Ascending aorta (tissue), 2 donors: ENCODE measurements around the gene RNF213. TPM values are rescaled to one million over a fixed set of nuclear protein-coding genes. Genes with fewer than 3 reads are reported as not detected.

Source experiments
- DNase-seq, 2 donors: peaks; one replicate each; pipeline ENCODE4 v3.0.0-alpha.2; 2019; ENCODE audit warnings: low spot score in 2 of 2
- H3K27ac ChIP-seq, 2 donors: fragments of 200-600 bp; sonication (generic); one replicate each; pipeline ENCODE4 v1.5.1; 2016 to 2017; ENCODE audit warnings: mild to moderate bottlenecking in 1 of 2
- H3K27me3 ChIP-seq: fragments of 200-600 bp; sonication (generic); one replicate; pipeline ENCODE4 v1.5.1; 2017
- H3K36me3 ChIP-seq, 2 donors: fragments of 200-600 bp; sonication (generic); one replicate each; pipeline ENCODE4 v1.5.1; 2016
- H3K4me1 ChIP-seq, 2 donors: fragments of 200-600 bp; sonication (generic); one replicate each; pipeline ENCODE4 v1.5.1; 2016 to 2017; ENCODE audit warnings: mild to moderate bottlenecking in 1 of 2
- H3K4me3 ChIP-seq, 2 donors: fragments of 200-600 bp; sonication (generic); one replicate each; pipeline ENCODE4 v1.5.1; 2016 to 2017; ENCODE audit warnings: mild to moderate bottlenecking in 1 of 2
- H3K9me3 ChIP-seq, 2 donors: fragments of 200-600 bp; sonication (generic); one replicate each; pipeline ENCODE4 v1.5.1; 2016
- intact Hi-C: fragments of 100-400 bp; cut with DNase I; formaldehyde crosslinking; loops from one replicate; pipeline ENCODE4 v1.15.1; 2023
- total RNA-seq: library from RNA; depleted of rRNA; stranded (reverse); fragments of >200 nt; gene quantifications from one replicate; pipeline ENCODE4 v1.1.0, GENCODE V29; 2016
- TF ChIP-seq, protein P1 (sequence below), 3 experiments: fragments of 200-600 bp in 2 of 3; fragments of 450-650 bp in 1 of 3; sonication (generic) in 2 of 3; IDR thresholded peaks; one replicate each; pipeline ENCODE4 v1.5.1; 2016 to 2019; ENCODE audit warnings: antibody characterized with exemption in 3 of 3, mild to moderate bottlenecking in 1 of 3, moderate library complexity in 1 of 3

RNF213 gene
- total RNA-seq, 1 donor from 2014 or later = 155 TPM

DNA sequence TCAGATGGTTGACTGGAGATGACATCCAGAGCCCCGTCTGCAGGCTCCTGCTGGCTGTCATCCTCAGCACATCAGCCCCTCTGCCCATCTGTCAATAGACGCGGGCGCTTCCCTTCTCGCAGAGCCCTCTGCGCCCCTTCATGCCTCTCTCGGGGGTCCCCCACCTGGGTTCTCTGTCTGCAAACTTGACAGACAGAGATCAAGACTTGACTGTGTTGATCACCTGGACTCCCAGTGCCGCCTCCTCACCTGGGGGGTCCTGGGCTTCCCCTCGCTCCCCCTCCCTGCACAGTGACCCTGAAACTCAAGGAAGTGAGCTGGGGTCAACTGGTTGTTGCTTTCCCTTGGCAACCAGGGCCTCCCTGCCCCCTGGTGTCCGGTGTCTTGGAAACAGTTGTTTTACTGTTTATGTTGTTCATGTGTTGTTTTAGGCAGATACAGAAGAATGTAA, 31.9 kb downstream of the RNF213 start:
- no peak overlapping the region for H3K27ac ChIP-seq
- H3K27me3 ChIP-seq = no peaks in the 10 kb centered on the region
- no peak for DNase-seq
- TF ChIP-seq, protein P1, sequence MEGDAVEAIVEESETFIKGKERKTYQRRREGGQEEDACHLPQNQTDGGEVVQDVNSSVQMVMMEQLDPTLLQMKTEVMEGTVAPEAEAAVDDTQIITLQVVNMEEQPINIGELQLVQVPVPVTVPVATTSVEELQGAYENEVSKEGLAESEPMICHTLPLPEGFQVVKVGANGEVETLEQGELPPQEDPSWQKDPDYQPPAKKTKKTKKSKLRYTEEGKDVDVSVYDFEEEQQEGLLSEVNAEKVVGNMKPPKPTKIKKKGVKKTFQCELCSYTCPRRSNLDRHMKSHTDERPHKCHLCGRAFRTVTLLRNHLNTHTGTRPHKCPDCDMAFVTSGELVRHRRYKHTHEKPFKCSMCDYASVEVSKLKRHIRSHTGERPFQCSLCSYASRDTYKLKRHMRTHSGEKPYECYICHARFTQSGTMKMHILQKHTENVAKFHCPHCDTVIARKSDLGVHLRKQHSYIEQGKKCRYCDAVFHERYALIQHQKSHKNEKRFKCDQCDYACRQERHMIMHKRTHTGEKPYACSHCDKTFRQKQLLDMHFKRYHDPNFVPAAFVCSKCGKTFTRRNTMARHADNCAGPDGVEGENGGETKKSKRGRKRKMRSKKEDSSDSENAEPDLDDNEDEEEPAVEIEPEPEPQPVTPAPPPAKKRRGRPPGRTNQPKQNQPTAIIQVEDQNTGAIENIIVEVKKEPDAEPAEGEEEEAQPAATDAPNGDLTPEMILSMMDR (IDR thresholded peaks at IDR 0.05) = peak in 1 of 3 experiments; percentile 5
- H3K4me3 ChIP-seq = no peak overlapping the region
- no peaks in the 10 kb centered on the region for H3K4me1 ChIP-seq
- no peaks in the 10 kb centered on the region for H3K9me3 ChIP-seq
- intact Hi-C loops = no loop called here
- H3K36me3 ChIP-seq = peaks cover 94 to 99% of the 10 kb centered on the region in 2 donors

DNA sequence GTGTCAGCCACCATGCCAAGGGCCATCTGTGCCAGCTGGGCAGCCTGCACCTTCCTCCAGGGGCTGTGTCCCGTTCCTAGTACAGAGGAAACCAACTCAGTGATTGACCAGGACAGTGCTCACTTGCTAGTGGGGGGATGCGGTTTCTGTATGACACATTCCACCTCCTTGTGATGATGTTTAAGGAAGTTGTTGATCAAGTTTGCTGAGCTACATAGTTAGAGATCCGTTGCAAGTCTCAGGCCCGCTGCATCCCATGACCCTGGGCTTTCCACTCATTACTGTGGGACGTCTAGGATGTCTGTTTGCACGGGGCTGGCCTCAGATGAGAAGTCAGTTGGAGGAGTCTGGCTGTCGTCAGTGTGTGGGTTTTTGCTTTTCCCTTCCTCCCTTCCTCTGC, 33.6 kb downstream of the RNF213 start:
- H3K4me3 ChIP-seq = no peak overlapping the region
- no peaks in the 10 kb centered on the region for H3K9me3 ChIP-seq
- TF ChIP-seq, protein P1 (IDR thresholded peaks at IDR 0.05) = no peak
- intact Hi-C loops = no loop called here
- peak in 1 of 2 donors; percentile 44 for DNase-seq
- no peaks in the 10 kb centered on the region for H3K4me1 ChIP-seq
- no peak overlapping the region for H3K27ac ChIP-seq
- peaks cover 90 to 99% of the 10 kb centered on the region in 2 donors for H3K36me3 ChIP-seq
- no peaks in the 10 kb centered on the region for H3K27me3 ChIP-seq

DNA sequence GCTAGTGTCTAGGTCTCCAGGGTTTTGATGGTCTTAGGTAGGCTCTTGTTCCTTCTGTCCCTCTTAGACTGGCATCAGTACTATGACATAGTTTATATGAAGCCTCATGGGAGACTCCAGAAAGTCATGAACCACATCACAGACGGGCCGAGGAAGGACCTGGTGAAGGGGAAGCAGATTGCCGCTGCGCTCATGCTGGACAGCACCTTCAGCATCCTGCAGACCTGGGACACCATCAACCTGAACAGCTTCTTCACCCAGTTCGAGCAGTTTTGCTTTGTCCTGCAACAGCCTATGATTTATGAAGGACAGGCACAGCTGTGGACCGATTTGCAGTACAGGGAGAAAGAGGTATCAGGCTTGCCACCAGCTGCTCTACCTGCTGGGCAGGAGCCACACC, 34.0 kb downstream of the RNF213 start:
- Histone ChIP-seq H3K4me1 (no peaks in the 10 kb centered on the region), H3K27me3 (no peaks in the 10 kb centered on the region), H3K36me3 (peaks cover 89 to 99% of the 10 kb centered on the region in 2 donors), H3K4me3 (no peak overlapping the region), H3K9me3 (no peaks in the 10 kb centered on the region), H3K27ac (no peak overlapping the region)
- TF ChIP-seq, protein P1 (IDR thresholded peaks at IDR 0.05) = no peak
- no peak for DNase-seq
- intact Hi-C loops = no loop called here

DNA sequence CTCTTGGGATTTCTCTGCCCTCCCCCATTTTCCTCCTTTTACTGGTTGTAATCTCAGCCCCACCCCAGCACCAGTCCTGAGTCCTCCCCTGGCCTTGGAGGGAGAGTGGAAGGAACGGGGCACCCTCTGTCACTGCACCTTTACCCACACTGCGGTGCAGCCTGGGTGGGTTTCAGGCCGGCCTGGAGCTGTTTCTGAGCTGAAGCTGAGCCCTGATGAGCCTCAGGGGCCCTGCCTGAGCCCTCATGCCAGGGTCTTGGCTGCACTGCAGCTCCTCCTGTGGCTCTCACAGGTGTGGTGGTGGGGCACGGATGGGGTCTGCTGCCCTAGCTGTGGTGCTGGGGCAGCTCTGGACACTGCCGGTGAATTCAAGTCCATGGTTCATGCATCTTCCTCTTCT, 34.5 kb downstream of the RNF213 start:
- Histone ChIP-seq H3K36me3 (peaks cover 89 to 99% of the 10 kb centered on the region in 2 donors), H3K9me3 (no peaks in the 10 kb centered on the region), H3K4me1 (no peaks in the 10 kb centered on the region), H3K4me3 (no peak overlapping the region), H3K27ac (no peak overlapping the region), H3K27me3 (no peaks in the 10 kb centered on the region)
- TF ChIP-seq, protein P1 (IDR thresholded peaks at IDR 0.05) = no peak
- no peak for DNase-seq
- intact Hi-C loops = no loop called here

DNA sequence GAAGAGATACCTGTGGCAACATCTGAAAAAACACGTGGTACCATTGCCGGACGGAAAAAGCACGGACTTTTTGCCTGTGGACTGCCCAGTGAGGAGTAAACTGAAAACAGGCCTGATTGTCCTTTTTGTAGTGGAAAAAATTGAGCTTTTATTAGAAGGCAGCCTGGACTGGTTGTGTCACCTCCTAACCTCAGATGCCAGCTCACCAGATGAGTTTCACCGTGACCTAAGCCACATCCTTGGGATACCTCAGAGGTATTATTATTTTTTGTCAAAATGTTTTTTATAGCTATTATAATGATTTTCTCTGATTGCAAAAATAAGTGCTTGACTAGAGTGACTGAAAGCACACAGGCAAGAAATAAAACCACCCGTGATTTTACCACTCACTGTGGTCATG, 34.9 kb downstream of the RNF213 start:
- DNase-seq = no peak
- Histone ChIP-seq H3K4me1 (no peaks in the 10 kb centered on the region), H3K9me3 (no peaks in the 10 kb centered on the region), H3K27ac (no peak overlapping the region), H3K36me3 (peaks cover 90 to 99% of the 10 kb centered on the region in 2 donors), H3K27me3 (no peaks in the 10 kb centered on the region), H3K4me3 (no peak overlapping the region)
- TF ChIP-seq, protein P1 (IDR thresholded peaks at IDR 0.05) = no peak
- intact Hi-C loops = no loop called here

DNA sequence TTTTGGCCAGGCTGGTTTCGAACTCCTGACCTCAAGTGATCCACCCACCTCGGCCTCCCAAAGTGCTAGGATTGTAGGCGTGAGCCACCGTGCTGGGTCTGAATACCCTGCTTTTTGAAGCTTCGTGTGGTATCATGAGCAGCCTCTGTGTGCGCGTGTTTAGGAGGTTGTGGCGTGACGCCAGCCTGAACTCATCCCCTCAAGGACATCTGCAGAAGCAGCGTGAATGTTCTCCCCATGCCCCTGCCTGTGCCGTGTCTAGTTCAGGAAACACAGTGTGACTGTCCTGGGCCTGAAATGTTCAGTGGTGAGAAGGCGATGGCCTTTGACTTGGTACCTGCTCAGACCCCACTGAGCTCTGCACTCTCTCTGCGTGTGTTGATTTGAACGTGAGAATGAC, 35.6 kb downstream of the RNF213 start:
- Histone ChIP-seq H3K36me3 (peaks cover 88 to 99% of the 10 kb centered on the region in 2 donors), H3K4me1 (no peaks in the 10 kb centered on the region), H3K9me3 (no peaks in the 10 kb centered on the region), H3K4me3 (no peak overlapping the region), H3K27me3 (no peaks in the 10 kb centered on the region), H3K27ac (no peak overlapping the region)
- intact Hi-C loops = no loop called here
- TF ChIP-seq, protein P1 (IDR thresholded peaks at IDR 0.05) = no peak
- no peak for DNase-seq
